Measurements from ENCODE around the gene BICDL2. TPM values are rescaled to one million over a fixed set of nuclear protein-coding genes. Genes with fewer than 3 reads are reported as not detected.
A peak's percentile ranks its signal among the peaks of the same experiment; 100 is the strongest.
"Not testable (repeated sequence)": the region's sequence is repeated elsewhere in the genome, so short reads cannot be mapped to it uniquely, and the experiment has no call there.

BICDL2 gene
- total and polyA plus RNA-seq, 5 experiments from 2014 or later: not detected

GRCh38 chr16:3054965-3055733, 18.4 kb upstream of the BICDL2 start:
- no peaks in the 10 kb centered on the region for H3K27me3 Mint-ChIP-seq
- no peaks in the 10 kb centered on the region for H3K9me3 Mint-ChIP-seq
- no peak for ATAC-seq
- no peak for DNase-seq
- H3K4me3 Mint-ChIP-seq: peak overlapping the region; percentile 4 to 74 (median 58)
- H3K27ac Mint-ChIP-seq: peak overlapping the region in 9 of 10 donors; percentile 11 to 93 (median 79)
- peaks cover 0 to 16% (median 0%) of the 10 kb centered on the region in 3 donors for H3K36me3 Mint-ChIP-seq
- peaks cover 31 to 59% (median 54%) of the 10 kb centered on the region in 4 donors for H3K4me1 Mint-ChIP-seq
- POLR2A ChIA-PET: interaction anchor here (1.1 to 15.7 kb wide), 4 partner anchors 10 to 108 kb away, joined by 3 to 278 read pairs (median 4); partner anchors contain the start of genes IL32 and ZNF213

- peak overlapping the region in 1 of 10 donors; percentile 38 for H3K27ac Mint-ChIP-seq
- not testable (repeated sequence) for H3K9me3 Mint-ChIP-seq
Observed at GRCh38 chr16:3053330-3053710, 16.6 kb upstream of the BICDL2 start.

GRCh38 chr16:3052571-3053329, 16.0 kb upstream of the BICDL2 start:
- H3K27ac Mint-ChIP-seq: peak overlapping the region in 4 of 10 donors; percentile 19 to 81 (median 27)
- peak in 1 of 2 donors; percentile 23 for ATAC-seq

More at GRCh38 chr16:3053330-3053710, 16.6 kb upstream of the BICDL2 start:
- Mint-ChIP-seq H3K36me3 (peaks cover 0 to 16% (median 0%) of the 10 kb centered on the region in 3 donors), H3K4me1 (peaks cover 33 to 56% (median 51%) of the 10 kb centered on the region in 4 donors), H3K4me3 (peak overlapping the region in 1 of 10 donors; percentile 6)
- ATAC-seq: peak in 1 of 2 donors; percentile 39
- DNase-seq, H3K27me3 Mint-ChIP-seq, POLR2A ChIA-PET: not testable (repeated sequence)

DNA sequence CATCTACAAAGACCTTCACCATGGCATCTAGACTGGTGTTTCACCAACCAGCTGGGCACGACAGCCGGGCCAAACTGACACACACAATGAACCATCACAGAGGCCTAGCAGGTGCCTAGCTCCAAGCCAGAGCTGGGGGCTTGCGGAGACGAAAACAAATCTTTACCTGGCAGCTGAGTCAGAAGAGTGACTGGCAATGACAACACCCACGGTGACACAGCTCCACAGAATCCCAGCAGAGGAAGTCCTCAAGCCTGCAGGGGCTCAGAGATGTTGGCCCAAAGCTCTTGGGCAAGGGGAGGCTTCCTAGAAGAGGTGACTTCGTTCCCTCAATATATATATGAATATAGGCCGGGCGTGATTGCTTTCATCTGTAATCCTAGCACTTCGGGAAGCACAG, 14.8 kb upstream of the BICDL2 start:
- no peak for DNase-seq
- Mint-ChIP-seq H3K27ac (peak overlapping the region in 3 of 10 donors; percentile 8 to 59 (median 25)), H3K9me3 (no peaks in the 10 kb centered on the region)

More at GRCh38 chr16:3052571-3053329, 16.0 kb upstream of the BICDL2 start:
- not testable (repeated sequence) for DNase-seq, H3K27me3 Mint-ChIP-seq, H3K9me3 Mint-ChIP-seq
- peaks cover 0 to 16% (median 0%) of the 10 kb centered on the region in 3 donors for H3K36me3 Mint-ChIP-seq
- H3K4me1 Mint-ChIP-seq: peaks cover 36 to 59% (median 54%) of the 10 kb centered on the region in 4 donors
- POLR2A ChIA-PET: interaction anchor here (0.8 kb wide), 1 partner anchor 77 kb away, joined by 3 read pairs; no protein-coding TSS in a partner anchor
- peak overlapping the region in 1 of 10 donors; percentile 46 for H3K4me3 Mint-ChIP-seq

DNA sequence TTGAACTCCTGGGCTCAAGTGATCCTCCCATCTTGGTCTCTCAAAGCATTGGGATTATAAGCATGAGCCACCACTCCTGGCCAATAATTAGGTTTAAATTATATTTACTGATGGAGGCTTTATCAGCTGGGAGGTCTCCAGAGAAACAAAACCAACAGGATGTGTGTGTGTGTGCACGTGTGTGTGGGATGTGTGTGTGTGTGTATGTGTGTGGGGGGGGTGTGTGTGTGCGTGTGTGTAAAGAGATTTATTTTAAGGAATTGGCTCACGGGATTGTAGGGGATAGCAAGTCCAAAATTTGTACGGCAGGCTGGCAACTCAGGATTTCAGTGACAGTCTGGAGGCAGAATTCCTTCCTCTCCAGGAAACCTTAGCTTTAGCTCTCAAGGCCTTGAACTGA, 14.3 kb upstream of the BICDL2 start:
- Mint-ChIP-seq H3K27me3 (peaks cover 0 to 2% (median 0%) of the 10 kb centered on the region in 5 donors), H3K27ac (peak overlapping the region in 5 of 10 donors; percentile 15 to 37 (median 25)), H3K4me3 (no peak overlapping the region), H3K36me3 (peaks cover 0 to 12% (median 0%) of the 10 kb centered on the region in 3 donors), H3K4me1 (peaks cover 31 to 50% (median 44%) of the 10 kb centered on the region in 4 donors), H3K9me3 (no peaks in the 10 kb centered on the region)
- POLR2A ChIA-PET: interaction anchor here (1.1 to 1.4 kb wide), 4 partner anchors 11 to 83 kb away, joined by 3 to 5 read pairs (median 4); no protein-coding TSS in a partner anchor
- DNase-seq: no peak
- ATAC-seq: no peak

More for the DNA sequence above, 14.8 kb upstream of the BICDL2 start:
- no peak for ATAC-seq
- H3K27me3 Mint-ChIP-seq: peaks cover 0 to 2% (median 0%) of the 10 kb centered on the region in 5 donors
- peaks cover 31 to 50% (median 46%) of the 10 kb centered on the region in 4 donors for H3K4me1 Mint-ChIP-seq
- POLR2A ChIA-PET: interaction anchor here (0.6 to 1.4 kb wide), 5 partner anchors 12 to 82 kb away, joined by 3 to 5 read pairs (median 4); no protein-coding TSS in a partner anchor
- no peak overlapping the region for H3K4me3 Mint-ChIP-seq
- peaks cover 0 to 12% (median 0%) of the 10 kb centered on the region in 3 donors for H3K36me3 Mint-ChIP-seq

DNA sequence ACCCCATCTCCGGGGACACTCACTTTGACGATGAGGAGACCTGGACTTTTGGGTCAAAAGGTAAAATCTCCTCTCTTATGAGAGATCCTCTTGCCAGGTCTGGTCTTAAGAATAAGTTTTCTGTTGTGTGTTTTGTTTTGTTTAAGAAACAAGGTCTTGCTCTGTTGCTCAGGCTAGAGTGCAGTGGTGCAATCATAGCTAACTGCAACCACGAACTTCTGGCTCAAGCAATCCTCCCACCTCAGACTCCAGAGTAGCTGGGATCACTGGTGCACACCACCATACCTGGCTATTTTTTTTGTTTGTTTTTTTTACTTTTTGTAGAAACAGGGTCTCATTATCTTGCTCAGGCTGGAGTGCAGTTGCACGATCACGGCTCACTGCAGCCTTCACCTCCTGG, 13.7 kb upstream of the BICDL2 start:
- no peak for ATAC-seq
- Mint-ChIP-seq H3K27me3 (peaks cover 0 to 2% (median 0%) of the 10 kb centered on the region in 5 donors), H3K4me3 (peak overlapping the region in 1 of 10 donors; percentile 29), H3K27ac (peak overlapping the region in 4 of 10 donors; percentile 13 to 47 (median 36)), H3K4me1 (peaks cover 31 to 47% (median 42%) of the 10 kb centered on the region in 4 donors), H3K36me3 (peaks cover 0 to 12% (median 0%) of the 10 kb centered on the region in 3 donors), H3K9me3 (no peaks in the 10 kb centered on the region)
- no peak for DNase-seq
- POLR2A ChIA-PET: interaction anchor here (1.1 to 1.4 kb wide), 3 partner anchors 13 to 48 kb away, joined by 3 to 4 read pairs (median 4); no protein-coding TSS in a partner anchor

- POLR2A ChIA-PET: interaction anchor here (1.1 to 4.7 kb wide), 3 partner anchors 9 to 79 kb away, joined by 3 to 23 read pairs (median 9); no protein-coding TSS in a partner anchor
- peak overlapping the region in 2 of 10 donors; percentile 24 to 29 for H3K27ac Mint-ChIP-seq
- H3K27me3 Mint-ChIP-seq: peaks cover 0 to 7% (median 2%) of the 10 kb centered on the region in 5 donors
- peaks cover 28 to 47% (median 42%) of the 10 kb centered on the region in 4 donors for H3K4me1 Mint-ChIP-seq
- ATAC-seq (no peak), DNase-seq (no peak)
- H3K36me3 Mint-ChIP-seq: peaks cover 0 to 12% (median 0%) of the 10 kb centered on the region in 3 donors
- H3K4me3 Mint-ChIP-seq: peak overlapping the region in 1 of 10 donors; percentile 29
- H3K9me3 Mint-ChIP-seq: no peaks in the 10 kb centered on the region
Observed at GRCh38 chr16:3049921-3050481, 13.3 kb upstream of the BICDL2 start.

DNA sequence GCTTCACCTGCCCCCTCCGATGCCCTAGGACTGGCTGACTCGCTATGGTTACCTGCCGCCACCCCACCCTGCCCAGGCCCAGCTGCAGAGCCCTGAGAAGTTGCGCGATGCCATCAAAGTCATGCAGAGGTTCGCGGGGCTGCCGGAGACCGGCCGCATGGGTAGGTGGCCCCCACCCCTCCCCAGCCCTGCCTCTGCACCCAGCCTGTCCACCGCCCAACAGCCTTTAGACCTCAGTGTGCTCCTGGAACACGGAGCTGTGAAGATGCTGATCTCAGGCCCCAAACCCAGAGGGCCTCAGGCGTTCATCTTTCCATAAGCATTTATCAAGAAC, 10.6 kb upstream of the BICDL2 start:
- Mint-ChIP-seq H3K27me3 (peaks cover 0 to 23% (median 21%) of the 10 kb centered on the region in 5 donors), H3K9me3 (no peaks in the 10 kb centered on the region), H3K36me3 (no peaks in the 10 kb centered on the region), H3K27ac (peak overlapping the region in 2 of 10 donors; percentile 52 to 56), H3K4me1 (peaks cover 19 to 37% (median 35%) of the 10 kb centered on the region in 4 donors), H3K4me3 (peak overlapping the region in 6 of 10 donors; percentile 52 to 76 (median 68))
- DNase-seq: no peak
- peak in 1 of 2 donors; percentile 18 for ATAC-seq
- POLR2A ChIA-PET: interaction anchor here (0.5 to 4.7 kb wide), 13 partner anchors 8 to 166 kb away, joined by 3 to 23 read pairs (median 4); partner anchors contain the start of gene IL32

- no peak for DNase-seq
- Mint-ChIP-seq H3K9me3 (no peaks in the 10 kb centered on the region), H3K27ac (peak overlapping the region in 2 of 10 donors; percentile 43 to 52), H3K36me3 (no peaks in the 10 kb centered on the region), H3K27me3 (peaks cover 0 to 24% (median 21%) of the 10 kb centered on the region in 5 donors), H3K4me1 (peaks cover 16 to 34% (median 32%) of the 10 kb centered on the region in 4 donors), H3K4me3 (peak overlapping the region in 9 of 10 donors; percentile 24 to 71 (median 53))
- POLR2A ChIA-PET: interaction anchor here (0.5 to 4.7 kb wide), 12 partner anchors 12 to 167 kb away, joined by 3 to 23 read pairs (median 4); partner anchors contain the start of gene IL32
- ATAC-seq: peak; percentile 52 to 57
Observed at GRCh38 chr16:3046641-3047386, 10.1 kb upstream of the BICDL2 start.

DNA sequence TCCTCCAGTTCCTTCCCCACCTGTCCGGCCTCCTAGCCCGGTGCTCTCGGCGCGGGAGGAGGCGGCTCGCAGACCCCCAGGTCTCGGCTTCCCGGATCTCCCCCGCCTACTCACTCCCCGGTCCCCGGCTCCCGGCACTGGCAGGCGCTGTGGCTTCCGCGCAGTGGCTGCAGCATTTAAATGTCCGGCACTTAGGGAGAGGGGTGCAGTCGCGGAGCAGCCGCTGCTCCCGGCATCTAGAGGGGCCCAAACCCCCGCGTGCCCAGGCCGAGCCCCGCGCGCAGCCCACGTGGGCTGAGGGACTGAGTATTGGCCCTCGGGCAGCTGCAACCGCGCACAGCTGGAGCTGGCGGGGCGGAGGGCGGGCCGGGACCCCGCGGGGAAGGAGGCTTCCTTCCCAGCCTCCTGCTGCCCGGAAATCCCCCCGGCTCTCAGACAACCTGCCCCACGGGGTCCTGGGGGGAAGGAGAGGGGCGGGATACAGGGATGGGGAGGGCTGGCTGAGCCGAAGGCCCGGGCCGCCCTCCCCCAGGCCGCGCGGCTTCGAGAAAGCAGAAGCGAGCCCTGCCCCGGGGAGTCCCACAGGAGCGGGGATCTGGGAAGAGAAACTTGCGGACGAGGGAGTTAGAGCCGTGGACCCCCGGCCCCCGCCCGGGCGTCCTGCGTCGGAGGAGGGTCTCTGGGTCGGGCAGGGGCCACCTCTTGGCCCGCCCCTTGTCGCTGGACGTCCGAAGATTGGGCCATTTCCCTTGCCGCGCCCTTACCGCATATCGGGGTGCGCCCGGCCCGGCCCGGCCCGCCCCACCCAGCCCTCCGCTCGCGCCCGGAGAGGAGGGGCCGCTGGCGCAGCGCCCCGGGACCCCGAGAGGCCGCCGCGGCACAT, 9.3 kb upstream of the BICDL2 start, which contains the start of gene MMP25:
TSS of gene MMP25 (plus strand) at position 804 of the 883 bp plus-strand sequence. CDS start 357 bp downstream, outside the sequence.
- Mint-ChIP-seq H3K4me1 (peaks cover 16 to 32% (median 29%) of the 10 kb centered on the region in 4 donors), H3K27ac (peak within 1 kb of the TSS in 2 of 10 donors; percentile 52 to 63), H3K36me3 (no peaks in the 10 kb centered on the region), H3K4me3 (peak within 1 kb of the TSS; percentile 71 to 87 (median 78)), H3K27me3 (peaks cover 0 to 27% (median 21%) of the 10 kb centered on the region in 5 donors), H3K9me3 (no peaks in the 10 kb centered on the region)
- peak; percentile 29 to 45 for ATAC-seq
- POLR2A ChIA-PET: interaction anchor here (1.0 to 4.7 kb wide), 6 partner anchors 11 to 113 kb away, joined by 3 to 23 read pairs (median 4); no protein-coding TSS in a partner anchor
- no peak for DNase-seq
